SK-N-SH treated with all-trans-retinoic acid at 6 μM for 48 hours (cell line): ENCODE results near the gene GNAT2.

ENCODE experiments used
- ATAC-seq: fragments of 200-7000 bp; cut with Tn5 transposase; 3 replicates; pipeline ENCODE4 v1.9.1; 2020; ENCODE audit warnings: mild to moderate bottlenecking, moderate library complexity
- ARNTL ChIP-seq: fragments of 450-650 bp; formaldehyde crosslinking; IDR thresholded peaks from 2 replicates; pipeline ENCODE4 v1.5.0; 2020; ENCODE audit warnings: low read depth, mild to moderate bottlenecking, moderate library complexity, borderline replicate concordance
- BACH2 ChIP-seq: fragments of 250-450 bp; sonication (Bioruptor Pico); IDR thresholded peaks from 2 replicates; pipeline ENCODE4 v1.9.0; 2021; ENCODE audit warnings: mild to moderate bottlenecking, borderline replicate concordance
- CREB5 ChIP-seq: fragments of 250-450 bp; sonication (Bioruptor Pico); IDR thresholded peaks from 2 replicates; pipeline ENCODE4 v1.5.1; 2020; ENCODE audit warnings: low read depth, mild to moderate bottlenecking, moderate library complexity
- CSDC2 ChIP-seq: fragments of 250-450 bp; sonication (Bioruptor Pico); IDR thresholded peaks from 2 replicates; pipeline ENCODE4 v1.5.0; 2020; ENCODE audit warnings: mild to moderate bottlenecking, moderate library complexity
- CSRNP3 ChIP-seq: fragments of 250-450 bp; sonication (Bioruptor Pico); IDR thresholded peaks from 2 replicates; pipeline ENCODE4 v1.5.1; 2021; ENCODE audit warnings: mild to moderate bottlenecking, moderate library complexity
- ESRRG ChIP-seq: fragments of 250-450 bp; sonication (Bioruptor Pico); IDR thresholded peaks from 2 replicates; pipeline ENCODE4 v1.6.1; 2021; ENCODE audit warnings: mild to moderate bottlenecking
- GLIS3 ChIP-seq: fragments of 250-450 bp; sonication (Bioruptor Pico); IDR thresholded peaks from 2 replicates; pipeline ENCODE4 v1.5.0; 2020; ENCODE audit warnings: mild to moderate bottlenecking, moderate library complexity
- ISL1 ChIP-seq: fragments of 250-450 bp; sonication (Bioruptor Pico); IDR thresholded peaks from 2 replicates; pipeline ENCODE4 v2.1.2; 2022; ENCODE audit warnings: mild to moderate bottlenecking, moderate library complexity
- OSR1 ChIP-seq: fragments of 250-450 bp; sonication (Bioruptor Pico); IDR thresholded peaks from 2 replicates; pipeline ENCODE4 v1.8.0; 2022; ENCODE audit warnings: moderate library complexity, mild to moderate bottlenecking, inconsistent platforms
- PATZ1 ChIP-seq: fragments of 250-450 bp; sonication (Bioruptor Pico); IDR thresholded peaks from 2 replicates; pipeline ENCODE4 v1.8.0; 2020; ENCODE audit warnings: mild to moderate bottlenecking, moderate library complexity, borderline replicate concordance
- POU6F1 ChIP-seq: fragments of 250-450 bp; sonication (Bioruptor Pico); IDR thresholded peaks from 2 replicates; pipeline ENCODE4 v1.8.0; 2021; ENCODE audit warnings: low read depth, mild to moderate bottlenecking, moderate library complexity, borderline replicate concordance
- PPARA ChIP-seq: fragments of 250-450 bp; sonication (Bioruptor Pico); IDR thresholded peaks from 2 replicates; pipeline ENCODE4 v1.5.0; 2020; ENCODE audit warnings: mild to moderate bottlenecking, borderline replicate concordance
- RARB ChIP-seq: fragments of 250-450 bp; sonication (Bioruptor Pico); IDR thresholded peaks from 2 replicates; pipeline ENCODE4 v1.8.0; 2021; ENCODE audit warnings: mild to moderate bottlenecking, moderate library complexity
- SNAI2 ChIP-seq: fragments of 250-450 bp; sonication (Bioruptor Pico); IDR thresholded peaks from 2 replicates; pipeline ENCODE4 v1.5.0; 2020; ENCODE audit warnings: mild to moderate bottlenecking, moderate library complexity
- TCF4 ChIP-seq: fragments of 250-450 bp; sonication (Bioruptor Pico); IDR thresholded peaks from 2 replicates; pipeline ENCODE4 v1.8.0; 2021; ENCODE audit warnings: mild to moderate bottlenecking, moderate library complexity, borderline replicate concordance
- TOX ChIP-seq: fragments of 250-450 bp; sonication (Bioruptor Pico); IDR thresholded peaks from 2 replicates; pipeline ENCODE4 v1.8.0; 2021; ENCODE audit warnings: mild to moderate bottlenecking, moderate library complexity, borderline replicate concordance
- TSHZ2 ChIP-seq: fragments of 250-450 bp; sonication (Bioruptor Pico); IDR thresholded peaks from 2 replicates; pipeline ENCODE4 v1.5.0; 2020; ENCODE audit warnings: mild to moderate bottlenecking, moderate library complexity
- ZC3H10 ChIP-seq: fragments of 250-450 bp; sonication (Bioruptor Pico); IDR thresholded peaks from 2 replicates; pipeline ENCODE4 v1.5.1; 2021; ENCODE audit warnings: mild to moderate bottlenecking, moderate library complexity
- ZFP30 ChIP-seq: fragments of 450-650 bp; formaldehyde crosslinking; IDR thresholded peaks from 2 replicates; pipeline ENCODE4 v1.5.0; 2022; ENCODE audit warnings: mild to moderate bottlenecking, moderate library complexity
- ZNF565 ChIP-seq: fragments of 450-650 bp; formaldehyde crosslinking; conservative IDR thresholded peaks from 2 replicates; pipeline ENCODE4 v1.5.0; 2020; ENCODE audit warnings: low read depth, mild to moderate bottlenecking, moderate library complexity
- ZNF70 ChIP-seq: fragments of 450-650 bp; formaldehyde crosslinking; IDR thresholded peaks from 2 replicates; pipeline ENCODE4 v1.5.0; 2020; ENCODE audit warnings: mild to moderate bottlenecking, moderate library complexity
- ZNF8 ChIP-seq: fragments of 450-650 bp; formaldehyde crosslinking; IDR thresholded peaks from 2 replicates; pipeline ENCODE4 v1.5.0; 2020; ENCODE audit warnings: mild to moderate bottlenecking, moderate library complexity

GNAT2 gene

GRCh38 chr1:109639841-109640184, 20.4 kb upstream of the GNAT2 start:
- no peak; the same call in 2 of the 3 replicates for ATAC-seq
- no peak for TF ChIP-seq RARB (CRISPR knock-in tag)
- TF ChIP-seq ZNF70 (CRISPR knock-in tag) = no peak
- no peak for TF ChIP-seq POU6F1
- TF ChIP-seq GLIS3 (CRISPR knock-in tag) = no peak
- TF ChIP-seq PATZ1 = no peak
- TF ChIP-seq CSDC2 (CRISPR knock-in tag) = no peak
- no peak for TF ChIP-seq TOX (CRISPR knock-in tag)
- no peak for TF ChIP-seq CREB5 (CRISPR knock-in tag)
- no peak for TF ChIP-seq ZFP30 (CRISPR knock-in tag)
- no peak for TF ChIP-seq ZNF565 (CRISPR knock-in tag)
- no peak for TF ChIP-seq ZNF8
- TF ChIP-seq TCF4 = no peak
- TF ChIP-seq ESRRG = no peak
- no peak for TF ChIP-seq PPARA (CRISPR knock-in tag)
- TF ChIP-seq ARNTL (CRISPR knock-in tag) = no peak
- TF ChIP-seq CSRNP3 (CRISPR knock-in tag) = no peak
- TF ChIP-seq BACH2 (CRISPR knock-in tag) = no peak
- TF ChIP-seq OSR1 (CRISPR knock-in tag) = no peak
- no peak for TF ChIP-seq ISL1 (CRISPR knock-in tag)
- no peak for TF ChIP-seq ZC3H10 (CRISPR knock-in tag)
- TF ChIP-seq, all 23 proteins: peak for 0

- no peak for ATAC-seq
- TF ChIP-seq ZNF70 (CRISPR knock-in tag) (no peak), SNAI2 (CRISPR knock-in tag) (no peak), ARNTL (CRISPR knock-in tag) (no peak), CSRNP3 (CRISPR knock-in tag) (no peak), TCF4 (no peak), ESRRG (no peak), OSR1 (CRISPR knock-in tag) (no peak), POU6F1 (no peak), TSHZ2 (no peak), RARB (CRISPR knock-in tag) (no peak), ISL1 (CRISPR knock-in tag) (no peak), ZNF565 (CRISPR knock-in tag) (no peak), CSDC2 (CRISPR knock-in tag) (no peak), PPARA (CRISPR knock-in tag) (no peak), ZNF8 (no peak)
Measured at GRCh38 chr1:109639063-109639840, 19.8 kb upstream of the GNAT2 start.
